Measurements from ENCODE around the gene PACRG.

GRCh38 chr6:163180874-163181541 is 453.2 kb downstream of the PACRG start:
- no peak for TF ChIP-seq CTCF (IDR thresholded peaks at IDR 0.05; ENCODE audit: poor library complexity, severe bottlenecking)
- TF ChIP-seq, protein P1, sequence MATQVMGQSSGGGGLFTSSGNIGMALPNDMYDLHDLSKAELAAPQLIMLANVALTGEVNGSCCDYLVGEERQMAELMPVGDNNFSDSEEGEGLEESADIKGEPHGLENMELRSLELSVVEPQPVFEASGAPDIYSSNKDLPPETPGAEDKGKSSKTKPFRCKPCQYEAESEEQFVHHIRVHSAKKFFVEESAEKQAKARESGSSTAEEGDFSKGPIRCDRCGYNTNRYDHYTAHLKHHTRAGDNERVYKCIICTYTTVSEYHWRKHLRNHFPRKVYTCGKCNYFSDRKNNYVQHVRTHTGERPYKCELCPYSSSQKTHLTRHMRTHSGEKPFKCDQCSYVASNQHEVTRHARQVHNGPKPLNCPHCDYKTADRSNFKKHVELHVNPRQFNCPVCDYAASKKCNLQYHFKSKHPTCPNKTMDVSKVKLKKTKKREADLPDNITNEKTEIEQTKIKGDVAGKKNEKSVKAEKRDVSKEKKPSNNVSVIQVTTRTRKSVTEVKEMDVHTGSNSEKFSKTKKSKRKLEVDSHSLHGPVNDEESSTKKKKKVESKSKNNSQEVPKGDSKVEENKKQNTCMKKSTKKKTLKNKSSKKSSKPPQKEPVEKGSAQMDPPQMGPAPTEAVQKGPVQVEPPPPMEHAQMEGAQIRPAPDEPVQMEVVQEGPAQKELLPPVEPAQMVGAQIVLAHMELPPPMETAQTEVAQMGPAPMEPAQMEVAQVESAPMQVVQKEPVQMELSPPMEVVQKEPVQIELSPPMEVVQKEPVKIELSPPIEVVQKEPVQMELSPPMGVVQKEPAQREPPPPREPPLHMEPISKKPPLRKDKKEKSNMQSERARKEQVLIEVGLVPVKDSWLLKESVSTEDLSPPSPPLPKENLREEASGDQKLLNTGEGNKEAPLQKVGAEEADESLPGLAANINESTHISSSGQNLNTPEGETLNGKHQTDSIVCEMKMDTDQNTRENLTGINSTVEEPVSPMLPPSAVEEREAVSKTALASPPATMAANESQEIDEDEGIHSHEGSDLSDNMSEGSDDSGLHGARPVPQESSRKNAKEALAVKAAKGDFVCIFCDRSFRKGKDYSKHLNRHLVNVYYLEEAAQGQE (IDR thresholded peaks at IDR 0.05; ENCODE audit: borderline replicate concordance), result no peak
- no peak for TF ChIP-seq EZH2 (IDR thresholded peaks at IDR 0.05; ENCODE audit: borderline replicate concordance, insufficient read depth, low read length, poor library complexity, severe bottlenecking)

Data from neural cell (in vitro differentiated cells).